SK-N-SH (cell line): ENCODE data around the gene RBM20. TPM values are rescaled to one million over a fixed set of nuclear protein-coding genes. Genes with fewer than 3 reads are reported as not detected.

Experiments used
- CTCF ChIA-PET: fragments of 300-600, 350-600 bp; formaldehyde crosslinking; extraction: SDS; loops from one replicate; lab custom pipeline; 2021; lab: Yijun Ruan, JAX
- POLR2A ChIA-PET: fragments of 350-600 bp; sonication (Branson Sonifier 250); formaldehyde crosslinking; extraction: SDS; loops from one replicate; lab custom pipeline; 2020; ENCODE audit warnings: antibody characterized with exemption, inconsistent platforms; lab: Yijun Ruan, JAX
- DNase-seq: peaks from one replicate; pipeline ENCODE4 v3.0.0; 2012
- H2AFZ ChIP-seq: fragments of 200-600 bp; sonication (generic); 2 replicates; pipeline ENCODE4 v1.8.1; 2016; ENCODE audit warnings: antibody characterized with exemption, mild to moderate bottlenecking, low read depth
- H3F3A ChIP-seq: fragments of 200-600 bp; sonication (generic); replicated peaks from 2 replicates; pipeline ENCODE3; 2016; ENCODE audit warnings: antibody characterized with exemption, mild to moderate bottlenecking; ENCODE audit not compliant: insufficient read depth
- H3K27ac ChIP-seq, 2 experiments: fragments of 200-500 bp in 1 of 2; fragments of 200-600 bp in 1 of 2; sonication (Bioruptor generic) in 1 of 2; sonication (generic), shearing (Covaris generic) in 1 of 2; 2 replicates each; pipeline versions ENCODE4 v1.5.1 to v1.6.1; 2014 to 2016; ENCODE audit warnings: low read depth in 2 of 2, inconsistent platforms in 1 of 2, low read length in 1 of 2, mild to moderate bottlenecking in 1 of 2, mixed read lengths in 1 of 2
- H3K27me3 ChIP-seq: fragments of 200-600 bp; sonication (generic), shearing (Covaris generic); 2 replicates; pipeline ENCODE4 v1.6.1; 2016; ENCODE audit warnings: mixed run types; ENCODE audit not compliant: insufficient read depth
- H3K36me3 ChIP-seq, 2 experiments: fragments of 200-500 bp in 1 of 2; fragments of 200-600 bp in 1 of 2; sonication (Bioruptor generic) in 1 of 2; sonication (generic) in 1 of 2; replicated peaks in 1 of 2; 2 replicates each; pipeline versions ENCODE3 to v1.5.1; 2014 to 2016; ENCODE audit warnings: low read length in 1 of 2, mild to moderate bottlenecking in 1 of 2; ENCODE audit not compliant: insufficient read depth in 2 of 2, control insufficient read depth in 1 of 2
- H3K4me1 ChIP-seq, 2 experiments: fragments of 200-500 bp in 1 of 2; fragments of 200-600 bp in 1 of 2; sonication (Bioruptor generic) in 1 of 2; sonication (generic), shearing (Covaris generic) in 1 of 2; 2 replicates each; pipeline versions ENCODE4 v1.5.1 to v1.6.1; 2014 to 2016; ENCODE audit warnings: low read depth in 1 of 2, low read length in 1 of 2, mixed run types in 1 of 2; ENCODE audit not compliant: insufficient read depth in 2 of 2, control insufficient read depth in 1 of 2
- H3K4me2 ChIP-seq: fragments of 200-600 bp; sonication (generic), shearing (Covaris generic); 2 replicates; pipeline ENCODE4 v1.6.1; 2017; ENCODE audit warnings: mixed run types
- H3K4me3 ChIP-seq, 2 experiments: fragments of 200-500 bp in 1 of 2; fragments of 200-600 bp in 1 of 2; sonication (Bioruptor generic) in 1 of 2; sonication (generic), shearing (Covaris generic) in 1 of 2; 2 replicates each; pipeline versions ENCODE4 v1.5.1 to v1.8.1; 2014 to 2016; ENCODE audit warnings: low read depth in 2 of 2, inconsistent platforms in 1 of 2, low read length in 1 of 2, mild to moderate bottlenecking in 1 of 2, mixed read lengths in 1 of 2, moderate library complexity in 1 of 2
- H3K79me2 ChIP-seq: fragments of 200-600 bp; sonication (generic); 2 replicates; pipeline ENCODE4 v1.8.1; 2017; ENCODE audit warnings: mild to moderate bottlenecking; ENCODE audit not compliant: insufficient read depth
- H3K9ac ChIP-seq: fragments of 200-600 bp; sonication (generic); 2 replicates; pipeline ENCODE4 v1.6.1; 2017; ENCODE audit warnings: mixed run types
- H3K9me2 ChIP-seq: fragments of 200-600 bp; sonication (generic); 2 replicates; pipeline ENCODE4 v1.6.1; 2017; ENCODE audit warnings: mixed run types
- H3K9me3 ChIP-seq: fragments of 200-600 bp; sonication (generic); 2 replicates; pipeline ENCODE4 v1.6.1; 2017; ENCODE audit warnings: mixed run types, mild to moderate bottlenecking, moderate library complexity
- H4K20me1 ChIP-seq: fragments of 200-600 bp; sonication (generic); 2 replicates; pipeline ENCODE4 v1.6.1; 2017; ENCODE audit warnings: mild to moderate bottlenecking, mixed run types; ENCODE audit not compliant: insufficient read depth
- CTCF ChIP-seq: fragments of 200-600 bp; sonication (generic); IDR thresholded peaks from 2 replicates; pipeline ENCODE4 v1.6.1; 2017; ENCODE audit warnings: antibody characterized with exemption, mild to moderate bottlenecking, moderate library complexity
- ELF1 ChIP-seq: IDR thresholded peaks from 2 replicates; pipeline ENCODE4 v1.4.0; 2012
- EP300 ChIP-seq, 2 experiments: IDR thresholded peaks; 2 replicates each; pipeline versions ENCODE4 v1.4.0 to v1.6.1; 2012; ENCODE audit warnings: borderline replicate concordance in 1 of 2, low read depth in 1 of 2, low read length in 1 of 2
- FOXJ3 ChIP-seq: sonication (generic); formaldehyde crosslinking; IDR thresholded peaks from 2 replicates; pipeline ENCODE4 v1.5.1; 2020; ENCODE audit warnings: mild to moderate bottlenecking, missing genetic modification reagents
- FOXM1 ChIP-seq: IDR thresholded peaks from 2 replicates; pipeline ENCODE4 v1.4.0; 2012; ENCODE audit warnings: low read depth, mild to moderate bottlenecking
- GATA2 ChIP-seq: sonication (generic); formaldehyde crosslinking; IDR thresholded peaks from 2 replicates; pipeline ENCODE4 v1.5.0; 2020; ENCODE audit warnings: mild to moderate bottlenecking, missing genetic modification reagents
- JUND ChIP-seq: IDR thresholded peaks from 2 replicates; pipeline ENCODE4 v1.4.0; 2012
- MAX ChIP-seq: IDR thresholded peaks from 2 replicates; pipeline ENCODE4 v1.4.0; 2012; ENCODE audit warnings: low read depth
- MXI1 ChIP-seq: IDR thresholded peaks from 2 replicates; pipeline ENCODE4 v1.6.1; 2012; ENCODE audit warnings: mild to moderate bottlenecking, low read depth, low read length, improper control_type of control experiment
- NRF1 ChIP-seq: IDR thresholded peaks from 2 replicates; pipeline ENCODE4 v1.6.1; 2012; ENCODE audit warnings: low read depth, mild to moderate bottlenecking, low read length
- PBX3 ChIP-seq: IDR thresholded peaks from 2 replicates; pipeline ENCODE4; 2012
- RCOR1 ChIP-seq: fragments of 150-350 bp; IDR thresholded peaks from 2 replicates; pipeline ENCODE4 v1.6.1; 2017; ENCODE audit warnings: antibody characterized with exemption, low read length
- REST ChIP-seq: IDR thresholded peaks from 2 replicates; pipeline ENCODE4 v1.6.1; 2012; ENCODE audit warnings: mild to moderate bottlenecking, low read depth, low read length, moderate library complexity
- RFX5 ChIP-seq: IDR thresholded peaks from 2 replicates; pipeline ENCODE4 v1.6.1; 2012; ENCODE audit warnings: mild to moderate bottlenecking, improper control_type of control experiment, low read length
- RXRA ChIP-seq: IDR thresholded peaks from 2 replicates; pipeline ENCODE4 v1.4.0; 2012; ENCODE audit warnings: low read depth, mild to moderate bottlenecking, borderline replicate concordance
- SIN3A ChIP-seq: IDR thresholded peaks from 2 replicates; pipeline ENCODE4 v1.6.1; 2012; ENCODE audit warnings: low read depth, mild to moderate bottlenecking, low read length, moderate library complexity, borderline replicate concordance
- TAF1 ChIP-seq: IDR thresholded peaks from 2 replicates; pipeline ENCODE4 v1.6.1; 2012; ENCODE audit warnings: low read depth, mild to moderate bottlenecking, low read length, moderate library complexity, borderline replicate concordance
- TEAD4 ChIP-seq: IDR thresholded peaks from 2 replicates; pipeline ENCODE4 v1.4.0; 2012; ENCODE audit warnings: mild to moderate bottlenecking, borderline replicate concordance; ENCODE audit not compliant: insufficient read depth
- YY1 ChIP-seq: IDR thresholded peaks from 2 replicates; pipeline ENCODE4 v1.4.0; 2012; ENCODE audit warnings: low read depth, mild to moderate bottlenecking
- WGBS: methylation state at CpG from one replicate; pipeline ENCODE4 v1.1.6; 2017; ENCODE audit warnings: low lambda C conversion rate; 5-methylcytosine and 5-hydroxymethylcytosine counted together
- polyA plus RNA-seq, 3 experiments: library from polyadenylated mRNA; depleted of rRNA; stranded (reverse); fragments of >200 nt; gene quantifications; 2 replicates each; pipeline ENCODE4 v1.2.3, GENCODE V29; 2012

Gene RBM20
- polyA plus RNA-seq, 1 of the 3 experiments (the other 2 are of a cell fraction), result 0.64 TPM

- TF ChIP-seq REST (no peak), FOXJ3 (CRISPR knock-in tag) (no peak), GATA2 (CRISPR knock-in tag) (no peak), TEAD4 (no peak)
- TF ChIP-seq, all 33 proteins: peak for 0
Measured at GRCh38 chr10:110668443-110668842, 24.3 kb downstream of the RBM20 start (continued).

- H3K27ac ChIP-seq, result no peak overlapping the region
- ChIA-PET CTCF (interaction anchor here (1.3 to 4.4 kb wide), 6 partner anchors 9 to 59 kb away, joined by 3 to 53 read pairs (median 27); no protein-coding TSS in a partner anchor), POLR2A (no interaction called here)
- no peak overlapping the region for H2AFZ ChIP-seq
- no peaks in the 10 kb centered on the region for H3K36me3 ChIP-seq
- no peak overlapping the region for H3K4me2 ChIP-seq
- no peak overlapping the region for H3K9ac ChIP-seq
- no peaks in the 10 kb centered on the region for H3K9me3 ChIP-seq
- H3K79me2 ChIP-seq, result no peaks in the 10 kb centered on the region
- H3K4me1 ChIP-seq, result peaks cover under 1 to 2% of the 10 kb centered on the region in 2 experiments; a peak in 1 of 4 replicates
- H3K27me3 ChIP-seq, result no peaks in the 10 kb centered on the region
- H3K9me2 ChIP-seq, result no peaks in the 10 kb centered on the region
- TF ChIP-seq CTCF (no peak), JUND (no peak), PBX3 (no peak), RCOR1 (no peak), TAF1 (no peak), YY1 (no peak), MXI1 (no peak), NRF1 (no peak), EP300 (IDR thresholded peaks at IDR 0.05; ENCODE audit: borderline replicate concordance in 1 of 2, low read depth in 1 of 2, low read length in 1 of 2) (no peak), FOXM1 (no peak), SIN3A (no peak), RXRA (no peak), RFX5 (no peak), ELF1 (no peak), MAX (no peak)
- 98% methylated on average over 6 of the region's 6 CpGs for WGBS
- H3K4me3 ChIP-seq, result no peak overlapping the region
- DNase-seq, result no peak
- H3F3A ChIP-seq, result no peaks in the 10 kb centered on the region
- no peaks in the 10 kb centered on the region for H4K20me1 ChIP-seq
Measured at GRCh38 chr10:110670335-110670734, 26.2 kb downstream of the RBM20 start.
